HEK293T (cell line): ENCODE measurements around the gene EYA4.

ENCODE experiments used
- ARNT ChIP-seq: fragments of 450-650 bp; IDR thresholded peaks from 2 replicates; pipeline ENCODE4 v1.6.1; 2017; ENCODE audit warnings: mild to moderate bottlenecking
- BHLHE40 ChIP-seq: fragments of 450-650 bp; IDR thresholded peaks from 2 replicates; pipeline ENCODE4 v1.6.1; 2016; ENCODE audit warnings: mild to moderate bottlenecking, moderate library complexity, borderline replicate concordance
- ELF4 ChIP-seq: fragments of 450-650 bp; IDR thresholded peaks from 2 replicates; pipeline ENCODE4 v1.6.1; 2017; ENCODE audit warnings: antibody characterized with exemption
- FOXA1 ChIP-seq: fragments of 450-650 bp; IDR thresholded peaks from 2 replicates; pipeline ENCODE4 v1.6.1; 2016; ENCODE audit warnings: mild to moderate bottlenecking
- FOXK2 ChIP-seq: fragments of 450-650 bp; IDR thresholded peaks from 2 replicates; pipeline ENCODE4 v1.6.1; 2016; ENCODE audit warnings: mild to moderate bottlenecking
- FOXM1 ChIP-seq: fragments of 450-650 bp; IDR thresholded peaks from 2 replicates; pipeline ENCODE4 v1.6.1; 2017; ENCODE audit warnings: mild to moderate bottlenecking, borderline replicate concordance
- NFRKB ChIP-seq: fragments of 450-650 bp; IDR thresholded peaks from 2 replicates; pipeline ENCODE4 v1.6.1; 2016; ENCODE audit warnings: mild to moderate bottlenecking, moderate library complexity
- SP1 ChIP-seq: fragments of 450-650 bp; IDR thresholded peaks from 2 replicates; pipeline ENCODE4 v1.6.1; 2017
- SUZ12 ChIP-seq: fragments of 450-650 bp; IDR thresholded peaks from 2 replicates; pipeline ENCODE4 v1.6.1; 2016; ENCODE audit warnings: mild to moderate bottlenecking
- TARDBP ChIP-seq: fragments of 450-650 bp; IDR thresholded peaks from 2 replicates; pipeline ENCODE4 v1.6.1; 2016
- ZNF384 ChIP-seq: fragments of 450-650 bp; IDR thresholded peaks from 2 replicates; pipeline ENCODE4 v1.6.1; 2016
- TF ChIP-seq, protein P1 (sequence below): fragments of 450-650 bp; IDR thresholded peaks from 2 replicates; pipeline ENCODE4 v1.6.1; 2016

DNA sequence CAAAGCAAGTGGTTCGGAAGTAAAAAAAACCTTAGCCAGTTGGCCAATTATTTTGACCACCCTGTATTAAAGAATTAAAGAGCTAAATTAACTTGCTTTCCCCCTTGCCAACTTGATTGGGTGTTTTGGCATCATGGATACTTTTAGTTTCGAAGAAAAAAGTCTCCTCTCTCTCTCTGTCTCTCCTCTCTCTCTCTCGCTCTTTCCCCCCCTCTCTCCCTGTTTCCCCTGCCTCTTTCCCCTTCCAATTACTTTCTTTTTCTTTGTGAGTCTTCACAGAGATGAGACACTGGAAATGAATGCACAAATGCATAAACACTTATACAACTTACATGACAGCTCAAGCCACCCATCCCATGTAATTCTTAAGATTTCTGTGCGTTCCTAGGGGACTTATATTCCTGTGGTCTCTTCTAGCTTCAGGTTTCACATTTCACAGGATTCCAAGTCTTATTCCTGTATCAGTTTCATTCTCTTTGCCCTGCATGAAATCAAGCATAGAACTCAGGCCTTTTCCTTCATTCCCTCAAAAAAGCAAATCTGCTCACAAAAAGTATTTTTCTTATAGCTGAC lies 32.9 kb upstream of the EYA4 start:
- no peak for TF ChIP-seq FOXK2
- TF ChIP-seq FOXM1: no peak
- no peak for TF ChIP-seq ARNT
- no peak for TF ChIP-seq TARDBP
- TF ChIP-seq FOXA1: no peak
- no peak for TF ChIP-seq BHLHE40
- no peak for TF ChIP-seq ELF4
- no peak for TF ChIP-seq ZNF384
- TF ChIP-seq SUZ12: no peak
- TF ChIP-seq, protein P1, sequence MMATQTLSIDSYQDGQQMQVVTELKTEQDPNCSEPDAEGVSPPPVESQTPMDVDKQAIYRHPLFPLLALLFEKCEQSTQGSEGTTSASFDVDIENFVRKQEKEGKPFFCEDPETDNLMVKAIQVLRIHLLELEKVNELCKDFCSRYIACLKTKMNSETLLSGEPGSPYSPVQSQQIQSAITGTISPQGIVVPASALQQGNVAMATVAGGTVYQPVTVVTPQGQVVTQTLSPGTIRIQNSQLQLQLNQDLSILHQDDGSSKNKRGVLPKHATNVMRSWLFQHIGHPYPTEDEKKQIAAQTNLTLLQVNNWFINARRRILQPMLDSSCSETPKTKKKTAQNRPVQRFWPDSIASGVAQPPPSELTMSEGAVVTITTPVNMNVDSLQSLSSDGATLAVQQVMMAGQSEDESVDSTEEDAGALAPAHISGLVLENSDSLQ: no peak
- no peak for TF ChIP-seq NFRKB
- TF ChIP-seq SP1: no peak
